Uterus (tissue), 4 donors: ENCODE measurements around the gene ASIC1. TPM values are rescaled to one million over a fixed set of nuclear protein-coding genes. Genes with fewer than 3 reads are reported as not detected.
"Not testable (repeated sequence)": the region's sequence is repeated elsewhere in the genome, so short reads cannot be mapped to it uniquely, and the experiment has no call there.

Source experiments
- DNase-seq, 2 donors: peaks; one replicate each; pipeline ENCODE4 v3.0.0-alpha.2; 2019 to 2020
- H3K27ac ChIP-seq, 2 donors: fragments of 200-600 bp; sonication (generic); 1 replicate in 1 of 2; 2 replicates in 1 of 2; pipeline ENCODE4 v1.5.1; 2016 to 2018
- H3K27me3 ChIP-seq, 2 donors: fragments of 200-600 bp; sonication (generic); one replicate each; pipeline ENCODE4 v1.5.1; 2018 to 2019; ENCODE audit warnings: control low read depth in 1 of 2
- H3K36me3 ChIP-seq, 2 donors: fragments of 200-600 bp; sonication (generic); one replicate each; pipeline ENCODE4 v1.5.1; 2019; ENCODE audit warnings: control low read depth in 1 of 2
- H3K4me1 ChIP-seq, 2 donors: fragments of 200-600 bp; sonication (generic); one replicate each; pipeline ENCODE4 v1.5.1; 2018 to 2019; ENCODE audit warnings: control low read depth in 1 of 2
- H3K4me3 ChIP-seq, 2 donors: fragments of 200-600 bp; sonication (generic); 1 replicate in 1 of 2; 2 replicates in 1 of 2; pipeline ENCODE4 v1.5.1; 2018 to 2019; ENCODE audit warnings: mild to moderate bottlenecking in 1 of 2
- H3K9me3 ChIP-seq, 2 donors: fragments of 200-600 bp; sonication (generic); one replicate each; pipeline ENCODE4 v1.5.1; 2019; ENCODE audit warnings: control low read depth in 1 of 2
- POLR2A ChIP-seq, 2 donors: fragments of 450-650 bp; IDR thresholded peaks; one replicate each; pipeline ENCODE4 v1.6.1; 2016; ENCODE audit warnings: antibody characterized with exemption in 2 of 2, mild to moderate bottlenecking in 1 of 2, moderate library complexity in 1 of 2
- intact Hi-C: fragments of 100-400 bp; cut with DNase I; formaldehyde crosslinking; loops from one replicate; pipeline ENCODE4 v1.15.1; 2023; ENCODE audit warnings: low total_unique reads
- total RNA-seq, 4 donors: library from RNA; depleted of rRNA in 3 of 4; stranded (reverse); fragments of >200 nt in 3 of 4; gene quantifications; one replicate each; pipeline versions ENCODE4 v1.1.0 to v1.2.4, GENCODE V29; 2014 to 2023
- TF ChIP-seq, protein P1 (sequence below), 4 experiments: fragments of 200-600 bp in 2 of 4; fragments of 450-650 bp in 2 of 4; sonication (generic) in 2 of 4; IDR thresholded peaks; one replicate each; pipeline ENCODE4 v1.5.1; 2016 to 2019; ENCODE audit warnings: antibody characterized with exemption in 4 of 4, mild to moderate bottlenecking in 2 of 4, moderate library complexity in 1 of 4
- donor health status: DM: yes; HTN: yes; CAD: no.

ASIC1 gene
- total RNA-seq, 4 donors from 2014 or later, result 3.5 to 5.6 TPM; not detected in 2

DNA sequence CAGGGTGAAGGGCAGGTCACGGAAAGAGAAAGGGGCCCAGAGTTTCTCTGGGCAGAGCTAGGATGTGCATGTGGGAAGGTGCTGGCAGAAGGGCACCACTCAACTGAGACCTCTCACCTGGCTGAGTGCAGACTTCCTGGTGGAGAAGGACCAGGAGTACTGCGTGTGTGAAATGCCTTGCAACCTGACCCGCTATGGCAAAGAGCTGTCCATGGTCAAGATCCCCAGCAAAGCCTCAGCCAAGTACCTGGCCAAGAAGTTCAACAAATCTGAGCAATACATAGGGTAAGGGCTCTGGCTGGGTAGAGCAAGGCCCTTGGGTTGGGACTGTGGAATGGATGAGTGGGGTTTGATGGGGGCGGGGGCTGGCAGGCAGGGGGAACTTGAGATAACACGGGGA is 22.4 kb downstream of the ASIC1 start:
- no peak for DNase-seq
- no peaks in the 10 kb centered on the region for H3K4me1 ChIP-seq
- H3K9me3 ChIP-seq, result no peaks in the 10 kb centered on the region
- intact Hi-C loops, result loop anchor here (10.0 kb wide), 1 partner anchor 95 kb away; no protein-coding TSS in a partner anchor
- no peaks in the 10 kb centered on the region for H3K36me3 ChIP-seq
- no peaks in the 10 kb centered on the region for H3K27me3 ChIP-seq
- TF ChIP-seq, protein P1, sequence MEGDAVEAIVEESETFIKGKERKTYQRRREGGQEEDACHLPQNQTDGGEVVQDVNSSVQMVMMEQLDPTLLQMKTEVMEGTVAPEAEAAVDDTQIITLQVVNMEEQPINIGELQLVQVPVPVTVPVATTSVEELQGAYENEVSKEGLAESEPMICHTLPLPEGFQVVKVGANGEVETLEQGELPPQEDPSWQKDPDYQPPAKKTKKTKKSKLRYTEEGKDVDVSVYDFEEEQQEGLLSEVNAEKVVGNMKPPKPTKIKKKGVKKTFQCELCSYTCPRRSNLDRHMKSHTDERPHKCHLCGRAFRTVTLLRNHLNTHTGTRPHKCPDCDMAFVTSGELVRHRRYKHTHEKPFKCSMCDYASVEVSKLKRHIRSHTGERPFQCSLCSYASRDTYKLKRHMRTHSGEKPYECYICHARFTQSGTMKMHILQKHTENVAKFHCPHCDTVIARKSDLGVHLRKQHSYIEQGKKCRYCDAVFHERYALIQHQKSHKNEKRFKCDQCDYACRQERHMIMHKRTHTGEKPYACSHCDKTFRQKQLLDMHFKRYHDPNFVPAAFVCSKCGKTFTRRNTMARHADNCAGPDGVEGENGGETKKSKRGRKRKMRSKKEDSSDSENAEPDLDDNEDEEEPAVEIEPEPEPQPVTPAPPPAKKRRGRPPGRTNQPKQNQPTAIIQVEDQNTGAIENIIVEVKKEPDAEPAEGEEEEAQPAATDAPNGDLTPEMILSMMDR (IDR thresholded peaks at IDR 0.05), result no peak
- TF ChIP-seq POLR2A (IDR thresholded peaks at IDR 0.05), result no peak
- no peak overlapping the region for H3K4me3 ChIP-seq
- H3K27ac ChIP-seq, result no peak overlapping the region

DNA sequence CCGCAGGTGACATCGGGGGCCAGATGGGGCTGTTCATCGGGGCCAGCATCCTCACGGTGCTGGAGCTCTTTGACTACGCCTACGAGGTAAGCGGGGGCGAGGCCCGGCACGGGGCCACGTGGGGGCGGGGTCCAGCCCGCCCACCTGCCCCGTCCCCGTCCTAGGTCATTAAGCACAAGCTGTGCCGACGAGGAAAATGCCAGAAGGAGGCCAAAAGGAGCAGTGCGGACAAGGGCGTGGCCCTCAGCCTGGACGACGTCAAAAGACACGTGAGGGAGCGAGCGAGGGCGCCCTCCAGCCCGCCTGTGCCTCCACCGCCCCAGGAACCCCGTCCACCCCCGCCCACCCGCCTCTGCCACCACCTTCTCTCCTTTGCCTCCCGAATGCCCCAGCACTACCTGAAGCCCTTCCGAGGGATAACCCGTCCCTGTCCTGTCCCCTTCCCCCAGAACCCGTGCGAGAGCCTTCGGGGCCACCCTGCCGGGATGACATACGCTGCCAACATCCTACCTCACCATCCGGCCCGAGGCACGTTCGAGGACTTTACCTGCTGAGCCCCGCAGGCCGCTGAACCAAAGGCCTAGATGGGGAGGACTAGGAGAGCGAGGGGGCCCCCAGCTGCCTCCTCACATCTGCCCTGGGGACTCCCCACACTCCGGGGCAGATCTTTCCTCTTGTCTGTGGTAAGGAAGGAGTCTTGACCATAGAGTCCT is 23.9 kb downstream of the ASIC1 start:
- no peak for DNase-seq
- no peaks in the 10 kb centered on the region for H3K4me1 ChIP-seq
- intact Hi-C loops, result no loop called here
- H3K9me3 ChIP-seq, result no peaks in the 10 kb centered on the region
- TF ChIP-seq POLR2A (IDR thresholded peaks at IDR 0.05), result no peak
- TF ChIP-seq, protein P1 (IDR thresholded peaks at IDR 0.05), result no peak
- no peaks in the 10 kb centered on the region for H3K36me3 ChIP-seq
- no peak overlapping the region for H3K4me3 ChIP-seq
- H3K27ac ChIP-seq, result peak overlapping the region in 1 of 2 donors; percentile 16
- no peaks in the 10 kb centered on the region for H3K27me3 ChIP-seq

DNA sequence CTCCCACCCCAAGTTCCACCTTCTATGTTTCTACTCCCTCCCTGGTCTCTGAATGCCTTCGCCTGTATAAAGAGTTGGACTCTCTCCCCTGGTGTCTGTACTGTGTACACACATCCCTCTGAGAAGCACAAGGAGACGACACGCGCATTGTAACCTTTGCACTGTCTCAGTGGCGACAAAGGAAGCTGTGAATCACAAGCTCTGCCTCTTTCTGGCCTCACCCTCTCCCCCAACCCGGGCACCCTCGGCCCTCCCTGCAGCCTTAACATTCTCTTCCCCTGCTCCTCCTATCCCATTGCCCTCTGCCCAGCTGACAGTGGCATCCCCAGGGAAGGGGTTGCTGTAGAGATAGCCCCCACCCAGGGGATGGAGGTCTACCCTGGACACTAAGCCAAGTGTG is 25.2 kb downstream of the ASIC1 start:
- intact Hi-C loops, result no loop called here
- Histone ChIP-seq H3K27ac (no peak overlapping the region), H3K4me3 (no peak overlapping the region), H3K27me3 (no peaks in the 10 kb centered on the region), H3K9me3 (no peaks in the 10 kb centered on the region), H3K36me3 (no peaks in the 10 kb centered on the region), H3K4me1 (no peaks in the 10 kb centered on the region)
- no peak for TF ChIP-seq POLR2A (IDR thresholded peaks at IDR 0.05)
- TF ChIP-seq, protein P1 (IDR thresholded peaks at IDR 0.05), result no peak
- DNase-seq, result no peak

DNA sequence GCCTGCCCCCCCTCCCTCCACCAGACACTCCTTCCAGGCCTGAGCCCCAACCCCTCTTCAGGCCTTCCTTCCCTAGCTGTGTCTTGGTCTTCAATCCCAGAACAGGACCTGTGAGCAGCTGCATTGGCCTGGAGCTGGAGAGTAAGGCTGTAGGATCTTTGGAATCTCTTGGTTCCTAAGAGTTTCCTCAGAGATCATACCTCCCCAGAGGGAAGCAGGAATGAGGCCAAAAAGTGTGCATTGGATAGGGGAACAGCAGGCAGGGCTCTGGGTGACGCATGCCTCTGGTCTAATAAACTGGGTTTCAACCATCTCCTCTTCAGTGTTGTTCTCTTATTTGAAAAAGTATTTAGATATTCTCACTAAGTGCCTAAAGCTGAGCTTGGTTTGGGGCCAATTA is 25.9 kb downstream of the ASIC1 start:
- H3K4me3 ChIP-seq, result no peak overlapping the region
- no peaks in the 10 kb centered on the region for H3K4me1 ChIP-seq
- intact Hi-C loops, result no loop called here
- H3K27ac ChIP-seq, result peak overlapping the region in 1 of 2 donors; percentile 7
- no peaks in the 10 kb centered on the region for H3K36me3 ChIP-seq
- no peaks in the 10 kb centered on the region for H3K9me3 ChIP-seq
- TF ChIP-seq POLR2A (IDR thresholded peaks at IDR 0.05), result no peak
- TF ChIP-seq, protein P1 (IDR thresholded peaks at IDR 0.05), result no peak
- H3K27me3 ChIP-seq, result no peaks in the 10 kb centered on the region
- DNase-seq, result no peak

DNA sequence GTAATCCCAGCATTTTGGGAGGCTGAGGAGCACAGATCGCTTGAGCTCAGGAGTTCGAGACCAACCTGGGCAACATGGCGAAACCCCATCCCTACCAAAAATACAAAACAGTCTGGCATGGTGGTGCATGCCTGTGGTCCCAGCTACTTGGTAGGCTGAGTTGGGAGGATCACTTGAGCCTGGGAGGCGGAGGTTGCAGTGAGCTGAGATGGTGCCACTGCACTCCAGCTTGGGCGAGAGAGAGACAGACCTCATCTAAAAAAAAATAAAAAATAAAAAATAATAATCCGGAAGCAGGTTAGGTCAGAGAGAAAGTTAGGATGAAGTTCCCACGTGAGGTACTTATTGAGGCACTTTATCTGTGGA is 27.0 kb downstream of the ASIC1 start:
- H3K27me3 ChIP-seq, H3K4me1 ChIP-seq, intact Hi-C loops, H3K9me3 ChIP-seq, H3K36me3 ChIP-seq, DNase-seq: not testable (repeated sequence)
- peak overlapping the region; percentile 93 to 98 for H3K27ac ChIP-seq
- peak overlapping the region; percentile 63 to 88 for H3K4me3 ChIP-seq
